Peyer's patch (tissue), 4 donors: ENCODE data around the gene TXNDC12.

Source experiments
- CTCF ChIP-seq, 6 experiments: fragments of 450-650 bp in 4 of 6; fragments of 200-600 bp in 2 of 6; sonication (generic) in 1 of 6; IDR thresholded peaks; one replicate each; pipeline ENCODE4 v1.5.1; 2017 to 2019; ENCODE audit warnings: antibody characterized with exemption in 6 of 6, mild to moderate bottlenecking in 3 of 6, moderate library complexity in 1 of 6
- POLR2A ChIP-seq, 2 donors: fragments of 450-650 bp; IDR thresholded peaks; one replicate each; pipeline ENCODE4 v1.5.1; 2017; ENCODE audit warnings: antibody characterized with exemption in 2 of 2, mild to moderate bottlenecking in 2 of 2, moderate library complexity in 2 of 2

- TF ChIP-seq CTCF (IDR thresholded peaks at IDR 0.05) (no peak), POLR2A (IDR thresholded peaks at IDR 0.05) (no peak)
These were observed 57.0 kb downstream of the TXNDC12 start for GRCh38 chr1:51997974-51998382.
